Measurements from ENCODE around the gene HHATL. TPM values are rescaled to one million over a fixed set of nuclear protein-coding genes. Genes with fewer than 3 reads are reported as not detected.

Gene HHATL
- total RNA-seq, 1 experiment from 2014 or later: not detected

DNA sequence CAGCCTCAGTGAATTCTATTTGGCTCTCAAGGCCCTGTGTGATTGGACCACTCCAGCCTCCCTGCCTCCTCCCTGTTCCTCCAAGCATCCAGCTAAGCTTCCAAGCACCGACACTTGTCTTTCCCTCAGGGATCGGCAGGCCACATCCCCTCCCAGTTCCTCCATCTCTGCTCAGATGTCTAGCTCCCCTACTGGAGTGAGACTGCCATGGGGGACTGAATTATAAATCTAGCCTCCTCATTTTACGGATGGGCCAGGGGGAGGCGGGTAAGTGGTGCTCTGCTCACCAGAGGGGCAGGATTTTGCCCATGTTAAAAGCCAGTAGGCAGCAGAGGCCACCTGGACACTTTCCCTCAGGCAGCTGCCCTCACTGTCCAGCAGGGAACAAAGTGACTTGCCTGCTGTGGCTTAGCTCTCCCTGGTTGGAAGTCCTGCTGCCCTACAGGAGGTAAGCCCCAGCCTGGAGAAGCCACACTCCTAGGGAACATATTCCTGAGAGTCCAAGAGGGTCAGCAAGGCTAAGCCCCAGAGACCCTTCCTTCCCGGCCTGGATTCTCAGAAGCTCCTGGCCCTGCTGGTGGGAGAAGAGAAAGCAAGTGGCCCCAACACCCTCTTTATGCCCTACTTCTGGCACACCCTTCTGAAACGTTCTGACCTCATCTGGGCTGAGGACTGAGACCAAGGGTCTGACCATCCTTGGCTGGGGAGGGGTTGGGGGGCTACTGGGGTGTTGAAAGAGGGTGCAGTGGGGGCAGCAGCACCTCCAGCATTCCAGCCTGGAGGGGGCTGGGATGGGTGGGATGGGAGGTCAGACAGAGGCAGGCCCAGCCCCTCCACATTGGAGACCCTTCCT is 9.1 kb upstream of the HHATL start:
- ChIA-PET CTCF (no interaction called here), POLR2A (ENCODE audit: low non-redundant PET) (no interaction called here)
- no peak overlapping the region for H3K4me3 ChIP-seq (ENCODE audit: low read depth, low read length, poor library complexity, severe bottlenecking)
- H3K36me3 ChIP-seq (ENCODE audit: insufficient read depth, low read length, poor library complexity, severe bottlenecking): no peaks in the 10 kb centered on the region
- no TSS peak for BruUV-seq (replicated peaks)
- H3K9me3 ChIP-seq (ENCODE audit: low read depth, low read length, poor library complexity, severe bottlenecking): no peaks in the 10 kb centered on the region
- peak; percentile 0 for DNase-seq (ENCODE audit: low spot score)
- no peaks in the 10 kb centered on the region for H3K27me3 ChIP-seq (replicated peaks; ENCODE audit: insufficient read depth, low read depth, low read length, poor library complexity)
- intact Hi-C loops (cut with micrococcal nuclease; ENCODE audit: unreplicated experiment): no loop called here
- H3K4me1 ChIP-seq (ENCODE audit: insufficient read depth, low read length, poor library complexity, severe bottlenecking): no peaks in the 10 kb centered on the region
- no peak for TF ChIP-seq EZH2 (IDR thresholded peaks at IDR 0.05; ENCODE audit: borderline replicate concordance, low read depth, low read length, poor library complexity, severe bottlenecking)
- TF ChIP-seq, protein P1, sequence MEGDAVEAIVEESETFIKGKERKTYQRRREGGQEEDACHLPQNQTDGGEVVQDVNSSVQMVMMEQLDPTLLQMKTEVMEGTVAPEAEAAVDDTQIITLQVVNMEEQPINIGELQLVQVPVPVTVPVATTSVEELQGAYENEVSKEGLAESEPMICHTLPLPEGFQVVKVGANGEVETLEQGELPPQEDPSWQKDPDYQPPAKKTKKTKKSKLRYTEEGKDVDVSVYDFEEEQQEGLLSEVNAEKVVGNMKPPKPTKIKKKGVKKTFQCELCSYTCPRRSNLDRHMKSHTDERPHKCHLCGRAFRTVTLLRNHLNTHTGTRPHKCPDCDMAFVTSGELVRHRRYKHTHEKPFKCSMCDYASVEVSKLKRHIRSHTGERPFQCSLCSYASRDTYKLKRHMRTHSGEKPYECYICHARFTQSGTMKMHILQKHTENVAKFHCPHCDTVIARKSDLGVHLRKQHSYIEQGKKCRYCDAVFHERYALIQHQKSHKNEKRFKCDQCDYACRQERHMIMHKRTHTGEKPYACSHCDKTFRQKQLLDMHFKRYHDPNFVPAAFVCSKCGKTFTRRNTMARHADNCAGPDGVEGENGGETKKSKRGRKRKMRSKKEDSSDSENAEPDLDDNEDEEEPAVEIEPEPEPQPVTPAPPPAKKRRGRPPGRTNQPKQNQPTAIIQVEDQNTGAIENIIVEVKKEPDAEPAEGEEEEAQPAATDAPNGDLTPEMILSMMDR (conservative IDR thresholded peaks at IDR 0.05; ENCODE audit: low read depth, low read length): no peak
- H3K27ac ChIP-seq (ENCODE audit: low read depth, low read length, poor library complexity, severe bottlenecking): no peak overlapping the region

DNA sequence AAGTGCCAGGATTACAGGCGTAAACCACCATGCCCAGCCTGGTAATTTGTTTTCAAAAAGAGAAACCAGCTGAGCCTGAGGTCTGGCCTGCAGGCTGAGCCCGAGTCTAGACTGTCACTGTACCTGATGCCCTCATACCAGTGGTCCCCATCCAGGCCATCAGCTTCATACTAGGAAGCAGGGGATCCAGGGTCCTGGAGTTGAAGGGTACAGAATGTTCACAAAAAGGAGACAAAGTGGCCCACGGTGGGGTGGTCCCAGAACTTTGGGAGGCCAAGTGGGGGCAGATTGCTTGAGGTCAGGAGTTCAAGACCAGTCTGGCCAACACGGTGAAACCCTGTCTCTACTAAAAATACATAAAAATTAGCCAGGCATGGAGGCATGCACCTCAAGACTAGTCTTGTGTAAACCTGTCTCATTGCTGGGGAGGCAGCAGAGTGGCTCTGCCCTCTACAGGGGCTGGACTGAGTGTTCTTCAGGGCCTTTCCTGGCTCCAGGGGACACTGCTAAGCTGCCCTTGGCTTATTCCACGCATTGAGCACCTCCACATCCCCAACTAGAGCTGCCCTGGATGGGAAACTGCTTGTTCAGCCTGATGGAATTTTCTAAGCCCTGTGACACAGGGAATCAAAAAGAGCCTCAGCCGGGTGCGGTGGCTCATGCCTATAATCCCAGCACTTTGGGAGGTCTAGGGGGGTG is 7.9 kb upstream of the HHATL start:
- Histone ChIP-seq H3K27ac (ENCODE audit: low read depth, low read length, poor library complexity, severe bottlenecking) (no peak overlapping the region), H3K4me3 (ENCODE audit: low read depth, low read length, poor library complexity, severe bottlenecking) (no peak overlapping the region), H3K4me1 (ENCODE audit: insufficient read depth, low read length, poor library complexity, severe bottlenecking) (no peaks in the 10 kb centered on the region), H3K36me3 (ENCODE audit: insufficient read depth, low read length, poor library complexity, severe bottlenecking) (no peaks in the 10 kb centered on the region), H3K9me3 (ENCODE audit: low read depth, low read length, poor library complexity, severe bottlenecking) (no peaks in the 10 kb centered on the region), H3K27me3 (replicated peaks; ENCODE audit: insufficient read depth, low read depth, low read length, poor library complexity) (no peaks in the 10 kb centered on the region)
- no peak for TF ChIP-seq EZH2 (IDR thresholded peaks at IDR 0.05; ENCODE audit: borderline replicate concordance, low read depth, low read length, poor library complexity, severe bottlenecking)
- TF ChIP-seq, protein P1 (conservative IDR thresholded peaks at IDR 0.05; ENCODE audit: low read depth, low read length): no peak
- ChIA-PET POLR2A (ENCODE audit: low non-redundant PET) (no interaction called here), CTCF (interaction anchor here (0.7 kb wide), 1 partner anchor 173 kb away, joined by 6 read pairs; no protein-coding TSS in a partner anchor)
- BruUV-seq (replicated peaks): no TSS peak
- no peak for DNase-seq (ENCODE audit: low spot score)
- intact Hi-C loops (cut with micrococcal nuclease; ENCODE audit: unreplicated experiment): no loop called here

DNA sequence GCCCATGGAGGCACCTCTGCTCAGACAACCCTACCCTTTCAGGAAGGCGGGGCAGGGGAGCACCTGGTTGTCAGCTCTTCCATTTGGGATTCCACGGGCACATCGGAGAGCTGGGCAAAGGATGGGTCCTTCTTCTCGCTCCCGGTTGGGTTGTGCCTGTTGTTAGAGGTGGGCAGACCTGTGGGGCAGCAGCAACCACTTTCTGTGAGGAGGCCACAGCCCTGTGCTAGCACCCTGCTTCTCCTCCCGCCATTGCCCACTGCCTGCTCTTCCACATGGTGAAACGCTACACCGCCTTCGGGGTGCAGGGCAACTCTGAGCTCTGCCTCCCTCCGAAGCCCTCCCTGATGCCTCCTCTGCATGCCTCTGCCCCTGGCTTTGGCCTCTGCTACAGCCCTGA is 7.0 kb upstream of the HHATL start:
- BruUV-seq (replicated peaks): no TSS peak
- H3K9me3 ChIP-seq (ENCODE audit: low read depth, low read length, poor library complexity, severe bottlenecking): no peaks in the 10 kb centered on the region
- no peaks in the 10 kb centered on the region for H3K4me1 ChIP-seq (ENCODE audit: insufficient read depth, low read length, poor library complexity, severe bottlenecking)
- POLR2A ChIA-PET (ENCODE audit: low non-redundant PET): no interaction called here
- H3K27me3 ChIP-seq (replicated peaks; ENCODE audit: insufficient read depth, low read depth, low read length, poor library complexity): no peaks in the 10 kb centered on the region
- intact Hi-C loops (cut with micrococcal nuclease; ENCODE audit: unreplicated experiment): no loop called here
- H3K4me3 ChIP-seq (ENCODE audit: low read depth, low read length, poor library complexity, severe bottlenecking): no peak overlapping the region
- H3K36me3 ChIP-seq (ENCODE audit: insufficient read depth, low read length, poor library complexity, severe bottlenecking): no peaks in the 10 kb centered on the region
- DNase-seq (ENCODE audit: low spot score): no peak
- no peak overlapping the region for H3K27ac ChIP-seq (ENCODE audit: low read depth, low read length, poor library complexity, severe bottlenecking)
- TF ChIP-seq EZH2 (IDR thresholded peaks at IDR 0.05; ENCODE audit: borderline replicate concordance, low read depth, low read length, poor library complexity, severe bottlenecking): no peak
- TF ChIP-seq, protein P1 (conservative IDR thresholded peaks at IDR 0.05; ENCODE audit: low read depth, low read length): no peak
- CTCF ChIA-PET: no interaction called here
